SW 1271 (cell line): ENCODE data around the gene SUMF1.

ENCODE experiments used
- DNase-seq, 2 experiments: peaks; one replicate each; lab custom pipeline; 2025; lab: John Stamatoyannopoulos, UW

The SUMF1 gene

DNA sequence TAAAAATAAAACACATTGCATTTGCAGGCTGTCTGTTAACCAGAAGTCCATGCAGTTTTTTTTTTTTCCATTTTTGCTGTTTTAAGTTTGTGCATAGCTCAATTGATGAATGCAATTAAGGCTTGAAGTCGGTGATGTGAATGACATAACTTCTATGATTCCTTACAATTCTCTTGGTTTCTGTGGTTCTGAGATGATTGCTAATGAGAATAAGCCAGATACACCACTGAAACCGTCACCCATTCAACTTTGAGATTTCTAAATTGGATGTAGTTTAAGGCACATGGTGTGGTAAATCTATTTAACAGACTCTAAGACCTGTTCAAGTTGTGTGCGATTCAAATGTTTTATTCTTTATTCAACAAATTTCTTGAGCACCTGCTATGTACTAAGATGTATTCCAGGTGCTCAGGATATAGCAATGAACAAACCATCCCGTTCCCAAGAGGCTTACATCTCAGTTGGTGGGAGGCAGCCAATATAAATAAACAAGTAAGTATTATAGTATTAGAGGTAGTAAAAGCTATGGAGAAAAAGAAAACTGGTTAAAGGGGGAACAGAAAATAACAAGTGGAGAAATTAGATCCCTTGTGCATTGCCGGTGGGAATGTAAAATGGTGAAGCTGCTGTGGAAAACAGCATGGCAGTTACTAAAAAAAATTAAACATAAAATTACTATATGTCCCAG lies 30.1 kb upstream of the SUMF1 start:
- no peak for DNase-seq

DNA sequence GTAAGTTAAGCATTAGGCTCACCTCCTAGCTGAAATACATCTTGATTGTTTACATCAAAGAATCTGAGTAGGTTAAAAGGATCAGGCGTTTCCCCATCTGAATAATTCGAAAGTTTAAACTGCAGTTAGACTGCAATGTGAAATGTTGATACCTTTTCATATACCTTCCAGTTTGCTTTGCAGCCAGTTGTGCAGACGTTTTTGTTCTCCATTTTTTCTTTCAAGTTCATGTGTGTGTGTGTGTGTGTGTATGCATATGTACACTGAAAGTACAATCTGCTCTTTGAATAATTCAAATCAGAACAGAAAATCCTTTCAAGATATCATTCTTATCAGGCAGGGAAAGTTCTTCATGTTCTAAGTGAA lies 29.0 kb upstream of the SUMF1 start:
- DNase-seq = no peak

DNA sequence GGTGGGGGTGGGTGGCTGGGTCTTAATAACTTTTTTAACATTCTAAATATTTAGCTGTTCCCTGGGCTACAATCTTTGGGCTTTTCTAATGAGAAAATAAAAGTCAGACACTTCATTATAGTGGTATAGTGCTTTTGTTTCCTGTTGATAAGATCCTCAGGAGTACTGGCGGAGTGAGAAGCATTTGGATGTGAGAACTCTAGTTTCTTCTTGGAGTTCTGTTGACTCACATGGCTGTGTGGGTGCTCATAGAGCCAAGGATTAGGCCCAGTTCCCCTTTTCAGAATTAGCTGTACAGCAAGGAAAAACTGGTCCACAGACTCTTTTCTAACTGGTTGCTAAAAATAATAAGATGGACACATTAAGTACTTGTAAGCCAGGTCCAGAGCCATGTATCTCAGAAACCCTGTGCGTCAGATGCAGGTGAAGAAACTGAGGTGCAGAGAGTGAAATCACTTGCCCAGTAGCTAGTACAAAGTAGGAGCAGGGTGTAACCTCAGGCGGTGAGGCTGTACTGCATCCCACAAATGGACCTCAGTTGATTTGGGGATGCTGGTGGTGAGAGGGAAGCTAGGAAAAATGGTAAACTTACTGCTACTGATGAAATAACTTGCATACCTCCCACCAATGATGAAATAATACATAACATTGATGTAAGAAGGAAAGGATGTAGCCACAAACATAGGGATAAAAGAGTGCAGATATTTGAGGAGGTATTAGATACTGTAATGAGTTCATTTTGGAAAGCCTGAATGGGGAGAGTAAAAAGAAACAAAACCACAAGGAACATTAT lies 28.4 kb upstream of the SUMF1 start:
- DNase-seq = no peak

DNA sequence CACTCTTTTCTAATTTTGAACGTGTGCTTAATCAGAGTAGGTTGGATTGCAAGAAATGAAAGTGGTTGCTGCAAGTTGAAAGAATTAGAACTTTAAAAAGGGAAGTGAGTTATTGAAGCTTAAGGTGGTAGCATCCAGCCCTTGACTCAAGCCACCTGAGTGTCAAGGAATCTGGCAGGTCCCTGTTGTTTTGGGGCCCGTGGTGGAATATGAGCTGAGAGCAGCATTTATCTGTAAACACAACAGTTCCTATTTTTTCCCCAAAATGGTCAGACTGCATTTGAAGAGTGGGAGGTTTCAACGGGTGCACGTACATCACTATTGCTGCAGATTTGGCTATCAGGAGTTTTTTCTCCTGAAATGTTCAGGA lies 27.8 kb upstream of the SUMF1 start:
- no peak for DNase-seq

DNA sequence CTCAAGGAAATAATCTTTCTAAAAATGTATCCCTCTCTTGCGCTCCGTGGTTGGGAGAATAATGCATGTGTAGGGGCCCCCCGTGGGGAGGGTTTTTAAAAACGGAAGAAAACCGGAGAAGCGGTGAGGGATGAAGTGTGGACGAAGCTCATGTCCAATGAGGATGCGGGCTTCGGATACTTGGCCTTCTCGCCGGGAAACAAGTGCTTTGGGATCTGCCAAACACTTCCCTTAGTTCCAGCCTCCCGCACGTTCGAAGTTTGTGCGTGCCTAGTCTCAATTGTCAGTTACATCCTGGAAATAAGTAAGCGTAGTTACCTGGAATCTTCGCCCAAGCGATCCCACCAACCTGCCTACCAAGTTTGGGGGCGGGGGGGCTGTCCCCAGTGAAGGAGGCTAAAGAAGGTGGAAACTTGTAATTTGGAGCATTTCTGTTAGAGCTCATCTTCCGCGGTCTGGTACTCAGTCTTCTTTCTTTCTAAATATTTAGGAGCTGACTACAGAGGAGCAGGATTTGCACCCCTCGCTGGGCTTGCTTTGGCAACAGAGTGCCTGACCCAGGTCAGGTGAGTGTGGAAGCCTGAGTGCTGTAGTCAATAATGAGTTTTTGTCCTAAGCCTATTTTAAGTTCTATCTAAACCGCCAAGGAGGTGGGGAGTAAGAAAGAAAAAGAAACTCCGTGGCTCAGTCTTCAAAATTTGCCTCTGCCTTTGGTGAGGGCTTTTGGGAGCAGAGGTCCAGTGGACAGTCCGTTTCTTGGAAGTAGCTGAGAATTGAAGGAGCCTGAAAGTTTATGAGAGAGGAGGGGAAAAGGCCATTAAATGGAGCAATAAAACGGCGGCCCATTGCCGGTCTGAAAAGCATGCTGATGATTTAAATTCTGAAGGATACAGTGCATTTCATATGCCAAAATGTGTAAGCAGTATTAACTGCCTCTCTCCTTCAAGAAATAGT lies 27.1 kb upstream of the SUMF1 start:
- no peak for DNase-seq

DNA sequence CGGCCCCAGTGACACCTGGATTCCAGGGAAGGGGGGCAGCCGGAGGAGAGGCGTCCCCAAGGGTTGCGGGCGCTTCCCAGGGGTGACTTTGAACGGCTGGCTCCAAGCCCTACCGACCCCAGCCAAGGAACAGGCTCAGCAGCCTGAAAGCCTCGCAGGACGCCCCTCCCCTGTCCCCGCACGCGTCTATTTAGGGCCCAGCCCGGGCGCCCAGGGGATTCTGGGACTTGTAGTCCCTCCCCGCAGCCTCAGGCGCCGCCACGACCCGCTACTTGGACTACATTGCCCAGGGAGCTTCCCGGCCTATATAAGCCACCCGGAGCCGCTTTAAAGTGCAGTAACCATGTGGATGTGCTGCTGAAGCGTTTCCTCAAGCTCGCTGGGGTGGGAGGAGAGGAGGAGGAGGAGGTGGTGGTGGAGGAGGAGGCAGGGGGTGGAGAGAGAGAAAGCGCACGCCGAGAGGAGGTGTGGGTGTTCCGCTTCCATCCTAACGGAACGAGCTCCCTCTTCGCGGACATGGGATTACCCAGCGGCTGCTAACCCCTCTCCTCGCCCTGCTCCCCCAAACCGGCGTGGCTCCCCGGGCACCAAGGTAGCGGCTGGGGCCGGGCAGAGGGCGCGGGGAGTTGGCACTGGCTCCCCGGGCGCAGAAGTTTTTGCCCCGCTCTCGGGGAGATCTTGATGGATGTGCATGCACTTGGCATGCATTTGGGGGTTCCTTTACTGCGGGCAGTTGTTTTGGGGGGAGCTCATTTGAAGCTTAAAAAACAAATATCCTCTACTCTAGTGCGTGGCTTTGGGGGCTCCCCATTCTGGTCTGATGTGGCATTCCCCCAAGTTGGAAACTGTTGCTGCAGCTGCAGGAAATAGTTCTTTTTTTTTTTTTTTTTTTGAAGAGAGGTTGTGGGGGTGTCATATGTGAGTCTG lies 26.2 kb upstream of the SUMF1 start, which contains the start of gene ITPR1:
Gene ITPR1 (plus strand): TSS at position 335 of the 927 bp plus-strand sequence. CDS start 23,144 bp downstream, outside the sequence.
- DNase-seq = peak; percentile 96 to 99

DNA sequence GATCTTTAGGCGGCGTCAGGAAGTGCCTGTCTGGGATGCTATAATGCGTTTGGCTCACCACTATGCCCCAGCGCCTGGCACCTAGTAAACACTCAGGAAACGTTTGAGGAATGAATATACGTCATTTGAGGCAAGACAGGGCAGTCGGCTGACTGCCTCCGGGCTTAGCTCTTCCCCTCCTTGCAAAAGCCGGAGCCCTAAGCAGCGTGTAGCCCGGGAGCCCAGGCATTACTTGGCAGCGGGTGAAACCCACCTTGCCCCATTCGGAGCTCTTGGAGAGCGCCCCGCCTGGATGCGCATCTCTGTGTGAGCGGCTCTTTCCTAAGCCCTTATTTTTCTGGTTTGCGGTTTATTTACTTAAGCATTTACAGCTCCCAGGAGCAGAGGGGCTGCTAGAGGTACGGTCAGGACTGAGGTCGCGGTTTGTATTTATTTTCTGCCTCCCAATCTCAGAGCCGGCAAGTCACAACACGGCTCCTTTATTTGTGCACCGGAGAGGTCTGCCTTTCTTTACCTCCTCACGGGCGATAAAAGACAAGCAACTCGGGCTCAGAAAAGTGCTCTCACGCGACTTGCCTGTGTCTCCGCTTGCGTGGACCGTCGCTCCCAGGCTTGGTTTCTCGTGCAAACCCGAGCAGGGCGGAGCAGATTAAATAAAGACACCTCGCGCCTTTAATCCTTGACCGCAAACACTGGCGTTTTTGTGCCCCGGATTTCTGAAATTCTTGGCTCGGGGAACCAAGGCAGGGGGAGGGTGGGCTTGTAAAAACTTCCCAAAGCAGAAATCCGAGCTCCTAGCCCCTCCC lies 25.3 kb upstream of the SUMF1 start:
- DNase-seq = peak; percentile 57 to 65

DNA sequence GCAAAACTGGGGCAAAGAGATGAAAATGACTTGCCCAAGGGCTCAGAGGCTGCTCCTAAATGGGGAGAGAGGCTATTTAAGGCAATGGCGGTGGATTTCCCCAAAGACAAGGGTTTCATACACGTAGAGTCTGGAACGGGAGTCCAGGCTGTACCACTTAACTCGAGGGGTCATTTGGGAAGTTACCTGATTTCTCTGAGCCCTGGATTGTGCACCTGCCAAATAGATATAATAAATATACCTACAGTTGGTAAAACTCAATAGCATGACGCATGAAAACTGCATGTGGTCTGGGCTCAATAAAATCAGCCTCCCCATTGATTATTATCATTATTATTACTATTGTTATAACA lies 24.8 kb upstream of the SUMF1 start:
- DNase-seq = no peak

DNA sequence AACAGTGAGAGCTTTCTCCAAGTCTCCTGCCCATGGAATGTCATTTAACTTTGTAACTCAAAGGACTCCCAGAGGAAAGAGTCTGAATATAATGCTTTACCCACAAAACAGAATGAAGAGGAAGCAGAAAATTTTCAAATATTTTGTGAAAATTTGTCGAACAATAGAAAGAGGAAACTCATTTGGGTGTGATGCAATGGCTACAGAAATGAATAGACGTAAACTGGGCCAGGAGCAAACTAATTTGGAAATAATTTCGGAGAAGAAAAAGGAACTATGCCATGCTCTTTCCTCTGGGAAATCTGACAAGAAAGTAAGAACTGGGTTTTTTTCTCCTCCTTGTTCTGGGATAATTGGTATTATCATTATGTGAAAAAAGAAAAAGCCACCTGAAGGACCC lies 11.2 kb upstream of the SUMF1 start:
- DNase-seq = no peak

DNA sequence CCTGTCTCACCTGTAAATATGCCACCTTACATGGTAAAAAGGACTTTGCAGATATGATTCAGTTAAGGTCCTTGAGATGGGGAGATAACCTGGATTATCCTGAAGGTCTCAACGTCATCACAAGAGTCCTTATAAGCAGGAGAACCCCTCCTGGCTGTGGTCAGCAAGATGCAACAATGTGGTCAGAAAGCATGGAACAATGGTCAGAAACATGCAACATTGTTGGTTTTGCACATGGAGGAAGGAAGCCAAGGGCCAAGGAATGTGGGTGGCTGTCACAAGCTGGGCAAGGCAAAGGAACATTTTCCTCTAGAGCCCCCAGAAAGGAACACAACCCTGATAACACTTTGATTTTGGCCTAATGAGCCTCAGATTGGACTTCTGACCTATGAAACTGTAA lies 9.4 kb upstream of the SUMF1 start:
- no peak for DNase-seq

DNA sequence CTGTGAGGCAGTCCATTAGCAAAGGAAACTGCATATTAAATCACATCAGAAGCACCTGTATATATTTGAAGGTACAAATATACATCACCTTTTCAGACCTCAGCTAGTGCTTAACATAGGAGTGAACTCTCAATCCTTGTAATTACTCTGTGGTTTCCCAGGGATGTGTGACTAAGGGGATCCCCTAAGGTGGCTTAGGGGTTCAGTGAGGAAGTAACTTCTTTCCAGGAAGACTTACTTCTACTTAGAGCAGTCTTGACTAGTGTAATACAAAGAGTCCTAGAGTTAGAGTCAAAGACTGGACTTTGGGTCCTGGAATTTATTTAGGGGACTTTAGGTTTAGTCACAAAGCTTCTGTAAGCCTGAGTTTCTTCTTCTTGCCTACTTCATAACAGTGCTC lies 8.7 kb upstream of the SUMF1 start:
- no peak for DNase-seq

DNA sequence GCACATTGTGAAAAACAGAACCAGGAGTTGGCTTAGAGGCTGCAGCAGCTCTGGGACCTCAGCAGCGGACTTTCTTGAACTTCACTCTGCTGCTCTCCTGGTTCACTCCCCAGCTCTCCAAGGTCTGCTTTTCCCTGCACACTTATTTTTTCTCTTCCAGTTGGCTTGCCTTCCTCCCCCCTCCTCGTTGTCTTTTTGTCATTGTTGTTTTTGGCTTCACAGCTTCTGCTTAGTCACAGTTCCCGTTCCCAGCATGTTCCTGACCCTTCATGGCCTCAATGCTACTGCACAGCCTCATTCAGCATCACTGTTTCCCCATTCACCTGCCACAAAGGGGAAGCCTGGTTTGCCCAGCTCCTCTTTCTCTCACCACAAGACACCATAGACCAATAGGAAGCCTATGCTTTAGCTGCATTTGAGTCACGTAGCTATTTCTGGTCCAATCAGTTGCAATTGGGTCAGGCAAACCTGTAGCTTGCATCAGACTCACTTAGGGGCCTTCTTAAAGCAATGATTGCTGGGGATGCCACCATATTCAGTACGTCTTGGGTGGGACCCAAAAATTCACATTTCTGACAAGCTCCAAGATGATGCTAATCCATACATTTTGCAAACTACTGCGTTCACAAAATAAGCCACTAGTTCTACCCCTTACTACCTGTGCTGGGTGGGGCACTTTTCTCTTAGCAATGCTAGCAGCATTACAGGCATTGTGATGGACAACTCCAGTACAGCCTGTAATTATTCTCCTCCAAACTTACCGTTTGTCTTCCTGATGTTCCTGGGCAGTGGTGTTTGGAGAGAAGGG lies 7.8 kb upstream of the SUMF1 start:
- peak in 1 of 2 experiments; percentile 6 for DNase-seq

DNA sequence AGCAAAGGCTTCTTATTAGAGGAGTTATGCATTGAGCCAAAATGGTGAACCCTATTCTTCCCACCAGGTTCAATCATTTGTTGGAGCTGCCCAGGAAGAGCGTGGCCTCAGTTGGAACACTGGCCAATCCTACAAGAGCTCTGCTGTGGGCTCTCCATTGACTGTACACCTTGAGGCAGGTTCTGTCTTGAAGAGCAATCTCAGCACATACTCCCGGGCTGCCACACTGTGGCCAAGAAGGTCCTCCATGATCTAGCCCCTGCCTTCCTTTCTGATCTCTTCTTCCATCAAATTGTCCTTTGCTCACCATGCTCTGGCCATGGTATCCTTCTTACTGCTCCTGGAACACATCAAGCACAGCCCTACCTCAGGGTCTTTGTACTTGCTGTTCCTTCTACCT lies 5.7 kb upstream of the SUMF1 start:
- DNase-seq = no peak

DNA sequence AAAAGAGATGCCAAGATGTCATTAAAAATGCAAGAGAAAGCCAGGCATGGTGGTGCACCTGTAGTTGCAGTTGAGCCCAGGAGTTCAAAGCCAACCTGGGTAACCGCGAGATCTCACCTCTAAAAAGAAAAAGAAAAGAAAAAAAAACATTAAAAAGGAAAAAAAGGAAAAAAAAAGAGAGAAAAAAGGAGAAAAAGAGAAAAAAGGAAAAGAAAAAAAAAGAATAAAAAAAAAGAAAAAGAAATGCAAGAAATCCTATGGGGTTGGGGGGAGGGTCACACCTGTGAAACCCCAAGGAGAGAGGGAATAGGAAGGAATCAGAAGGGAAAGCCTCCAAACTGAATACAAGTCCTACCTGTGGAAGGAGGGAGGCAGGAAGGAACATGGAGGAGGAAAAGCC lies 5.2 kb upstream of the SUMF1 start:
- DNase-seq = no peak

DNA sequence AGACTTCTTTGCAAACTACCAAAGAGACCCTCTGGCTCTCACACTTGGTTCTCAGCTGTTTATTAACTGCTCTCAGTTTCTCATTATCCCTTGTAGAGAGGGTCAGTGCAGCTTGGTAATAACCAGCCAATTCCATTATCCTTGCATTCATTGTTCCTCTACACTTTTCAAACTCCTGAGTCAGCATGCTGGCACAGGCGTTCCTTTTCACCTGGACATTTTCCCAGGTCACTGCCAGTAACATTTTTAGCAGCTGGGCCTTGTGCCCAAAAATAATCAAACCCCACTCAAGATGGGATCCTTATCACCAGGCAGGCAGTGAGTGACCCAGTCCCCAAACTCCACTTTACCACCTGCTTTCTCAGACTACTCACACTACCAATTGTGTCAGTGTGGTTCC lies 4.8 kb upstream of the SUMF1 start:
- no peak for DNase-seq

DNA sequence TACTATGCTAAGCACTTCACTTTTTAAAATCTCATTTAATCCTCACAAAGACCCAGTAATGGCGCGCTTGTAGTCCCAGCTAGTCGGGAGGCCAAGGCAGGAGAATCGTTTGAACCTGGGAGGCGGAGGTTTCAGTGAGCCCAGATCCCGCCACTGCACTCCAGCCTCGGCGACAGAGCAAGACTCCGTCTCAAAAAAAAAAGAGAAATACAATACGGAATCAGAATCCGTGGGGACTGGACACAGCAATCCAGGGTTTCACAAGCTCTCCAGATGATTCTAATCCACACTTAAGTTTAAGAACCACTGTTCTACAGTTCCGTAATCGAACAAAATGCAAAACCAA lies 426 bp upstream of the SUMF1 start:
- DNase-seq = no peak

DNA sequence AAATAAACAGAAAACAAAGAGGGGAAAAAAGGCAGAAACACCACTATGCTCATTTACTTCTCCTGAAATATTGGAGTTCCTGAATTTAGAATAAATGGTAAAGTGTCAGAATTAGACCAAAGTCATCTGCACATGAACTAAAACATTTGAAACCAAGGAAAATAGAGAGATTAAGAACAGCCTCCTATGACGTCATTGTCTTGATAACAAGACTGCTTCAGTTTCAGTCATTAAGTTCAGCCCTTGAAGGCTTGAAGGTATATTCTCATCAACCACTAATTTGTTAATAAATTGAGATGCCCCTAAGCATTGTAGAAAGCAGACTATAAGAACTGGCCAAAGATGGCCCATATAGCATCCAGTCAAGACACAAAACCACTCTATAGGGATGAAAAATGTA lies 2.5 kb downstream of the SUMF1 start:
- DNase-seq = no peak

DNA sequence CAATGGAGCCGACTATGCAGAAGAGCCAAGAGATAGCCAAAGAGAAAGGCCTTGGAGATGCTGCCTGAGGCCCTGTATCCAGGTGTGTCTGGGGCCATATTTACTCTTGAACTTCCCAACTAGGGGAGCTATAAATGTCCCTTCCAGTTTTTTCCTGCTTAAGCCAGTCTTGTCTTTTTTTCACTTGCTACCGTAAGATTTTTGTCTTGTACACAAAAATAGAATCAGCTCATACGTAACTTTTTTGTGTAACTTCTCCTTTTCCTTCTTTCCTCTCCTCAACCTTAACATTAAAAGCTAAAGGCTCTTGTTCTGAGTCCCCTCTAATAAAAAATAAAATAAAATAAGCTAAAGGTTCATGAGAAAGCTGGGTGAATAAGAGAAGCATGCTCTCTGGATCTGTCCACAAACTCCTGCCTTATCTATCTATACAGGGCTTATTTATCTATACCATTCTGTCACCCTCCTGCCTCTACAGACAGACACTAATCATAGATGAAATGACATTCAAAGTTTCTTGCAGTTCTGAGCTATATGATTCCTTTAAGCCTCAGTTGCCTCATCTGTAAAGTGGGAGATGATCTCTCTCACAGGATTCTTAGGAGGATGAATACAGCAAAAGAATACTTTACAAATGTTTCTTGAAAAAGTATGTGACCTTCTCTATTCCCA lies 4.6 kb downstream of the SUMF1 start:
- no peak for DNase-seq

DNA sequence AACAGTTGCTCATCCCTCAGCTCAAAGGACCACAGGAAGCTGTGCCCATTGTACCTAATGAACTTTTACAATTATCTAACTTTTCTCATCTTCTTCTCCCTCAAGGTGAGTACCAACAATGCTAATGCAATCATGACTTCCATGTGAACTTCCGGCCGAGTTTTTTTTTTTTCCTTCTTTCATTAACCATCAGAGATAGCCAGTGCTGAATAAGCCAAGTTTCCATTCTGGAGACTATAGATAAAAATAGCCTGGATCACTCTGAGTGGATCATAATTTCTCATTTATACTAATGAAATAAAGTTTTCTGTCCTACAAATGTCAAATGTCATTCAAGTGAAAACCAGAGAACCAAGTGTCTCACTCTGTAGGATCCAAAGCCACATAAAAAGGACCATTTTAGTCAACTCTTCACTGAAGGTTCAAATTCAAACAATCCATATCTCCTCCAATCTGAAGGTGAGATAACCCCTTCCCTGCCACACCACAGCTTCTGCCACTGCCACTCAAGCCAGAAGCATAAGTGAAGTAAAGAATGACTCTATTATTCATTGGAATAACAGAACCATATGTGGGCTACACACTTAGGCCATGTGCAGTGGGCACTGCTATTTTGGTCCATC lies 5.5 kb downstream of the SUMF1 start:
- DNase-seq = no peak
